ENCODE data around the gene SLC8A2.

DNA sequence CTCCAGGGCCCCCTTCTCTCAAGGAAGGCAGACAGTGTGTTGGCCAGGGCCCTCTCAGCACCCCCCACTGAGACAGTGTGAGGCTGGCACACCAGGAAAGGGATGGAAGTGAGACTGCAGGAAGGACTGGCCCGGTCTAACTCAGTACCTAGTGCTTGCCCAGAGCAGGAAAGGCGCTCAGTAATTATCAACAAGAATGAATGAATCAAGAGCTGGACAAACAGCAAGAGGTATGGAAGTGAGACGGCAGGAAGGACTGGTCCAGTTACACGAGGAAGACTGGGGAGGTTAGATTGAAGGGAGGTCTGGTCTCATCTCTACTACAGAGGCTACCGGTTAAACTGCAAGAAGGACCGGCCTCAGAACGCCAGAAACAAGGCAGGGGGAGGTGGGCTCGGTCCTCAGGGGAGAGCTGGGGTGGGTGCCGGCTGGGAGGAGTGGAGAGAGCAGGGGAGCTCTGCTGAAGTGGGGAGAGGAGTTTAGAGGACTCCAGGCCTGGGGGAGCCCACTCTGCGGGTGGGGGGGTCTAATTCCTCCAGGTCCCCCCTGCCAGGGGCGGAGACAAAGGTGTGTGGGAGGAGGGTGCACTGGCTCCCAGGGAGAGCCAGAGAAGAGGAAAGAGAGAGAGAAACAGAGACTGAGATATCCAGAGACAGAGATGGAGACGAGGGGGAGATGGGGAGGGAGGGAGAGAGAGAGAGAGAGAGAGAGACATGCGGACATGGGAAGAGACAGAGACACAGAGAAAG, 1.1 kb downstream of the SLC8A2 start:
- TF ChIP-seq, protein P1, sequence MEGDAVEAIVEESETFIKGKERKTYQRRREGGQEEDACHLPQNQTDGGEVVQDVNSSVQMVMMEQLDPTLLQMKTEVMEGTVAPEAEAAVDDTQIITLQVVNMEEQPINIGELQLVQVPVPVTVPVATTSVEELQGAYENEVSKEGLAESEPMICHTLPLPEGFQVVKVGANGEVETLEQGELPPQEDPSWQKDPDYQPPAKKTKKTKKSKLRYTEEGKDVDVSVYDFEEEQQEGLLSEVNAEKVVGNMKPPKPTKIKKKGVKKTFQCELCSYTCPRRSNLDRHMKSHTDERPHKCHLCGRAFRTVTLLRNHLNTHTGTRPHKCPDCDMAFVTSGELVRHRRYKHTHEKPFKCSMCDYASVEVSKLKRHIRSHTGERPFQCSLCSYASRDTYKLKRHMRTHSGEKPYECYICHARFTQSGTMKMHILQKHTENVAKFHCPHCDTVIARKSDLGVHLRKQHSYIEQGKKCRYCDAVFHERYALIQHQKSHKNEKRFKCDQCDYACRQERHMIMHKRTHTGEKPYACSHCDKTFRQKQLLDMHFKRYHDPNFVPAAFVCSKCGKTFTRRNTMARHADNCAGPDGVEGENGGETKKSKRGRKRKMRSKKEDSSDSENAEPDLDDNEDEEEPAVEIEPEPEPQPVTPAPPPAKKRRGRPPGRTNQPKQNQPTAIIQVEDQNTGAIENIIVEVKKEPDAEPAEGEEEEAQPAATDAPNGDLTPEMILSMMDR (IDR thresholded peaks at IDR 0.05; ENCODE audit: low read length) = no peak
- no peak for TF ChIP-seq EZH2 (IDR thresholded peaks at IDR 0.05; ENCODE audit: borderline replicate concordance, low read length)
